C4-2B (cell line): Measurements from ENCODE around the gene PIP5K1A.

Experiments
- CTCF ChIP-seq: fragments of 450-650 bp; conservative IDR thresholded peaks from 2 replicates; pipeline ENCODE4 v1.5.1; 2017; ENCODE audit warnings: mild to moderate bottlenecking
- ZFX ChIP-seq: fragments of 450-650 bp; IDR thresholded peaks from 2 replicates; pipeline ENCODE4 v1.6.1; 2017

GRCh38 chr1:151193856-151194255 is 4.5 kb upstream of the PIP5K1A start:
- TF ChIP-seq CTCF (no peak), ZFX (no peak)
